HG02763 (cell line): Measurements from ENCODE around the gene PLAU.
"Not testable (repeated sequence)": the region's sequence is repeated elsewhere in the genome, so short reads cannot be mapped to it uniquely, and the experiment has no call there.

Experiments
- ATAC-seq: cut with Tn5 transposase; IDR thresholded peaks from one replicate; pipeline ENCODE4 v1.9.1; 2021; ENCODE audit warnings: mild to moderate bottlenecking, moderate library complexity; ENCODE audit not compliant: unreplicated experiment

The PLAU gene

GRCh38 chr10:73895381-73895780 is 15.6 kb upstream of the PLAU start:
- not testable (repeated sequence) for ATAC-seq

- no peak for ATAC-seq
These were observed 13.2 kb upstream of the PLAU start for GRCh38 chr10:73897693-73898092.

- ATAC-seq, result no peak
These were observed 12.1 kb upstream of the PLAU start for GRCh38 chr10:73898730-73899410.

- no peak for ATAC-seq
These were observed 11.5 kb upstream of the PLAU start for GRCh38 chr10:73899423-73899822.

GRCh38 chr10:73900064-73900463 is 10.9 kb upstream of the PLAU start:
- no peak for ATAC-seq

- no peak for ATAC-seq
These were observed 9.7 kb upstream of the PLAU start for GRCh38 chr10:73901261-73901660.

- no peak for ATAC-seq
These were observed 8.6 kb upstream of the PLAU start for GRCh38 chr10:73902351-73902750.

GRCh38 chr10:73905256-73906020 is 5.5 kb upstream of the PLAU start:
- no peak for ATAC-seq

GRCh38 chr10:73906524-73907447 is 4.1 kb upstream of the PLAU start:
- ATAC-seq, result no peak

- no peak for ATAC-seq
These were observed 3.0 kb upstream of the PLAU start for GRCh38 chr10:73907841-73908517.

- no peak for ATAC-seq
These were observed 1.9 kb upstream of the PLAU start for GRCh38 chr10:73908853-73909539.

GRCh38 chr10:73909540-73910115 is 1.3 kb upstream of the PLAU start:
- ATAC-seq, result no peak

GRCh38 chr10:73910401-73910763 is 550 bp upstream of the PLAU start:
- no peak for ATAC-seq

- ATAC-seq, result no peak
These were observed 647 bp downstream of the PLAU start for GRCh38 chr10:73911553-73912004.

- no peak for ATAC-seq
These were observed 3.1 kb downstream of the PLAU start for GRCh38 chr10:73914036-73914435.

- ATAC-seq, result no peak
These were observed 4.4 kb downstream of the PLAU start for GRCh38 chr10:73915206-73915851.

GRCh38 chr10:73916761-73917470 is 6.0 kb downstream of the PLAU start:
- no peak for ATAC-seq

- no peak for ATAC-seq
These were observed 6.8 kb downstream of the PLAU start for GRCh38 chr10:73917566-73918305.
